ENCODE results near the gene ZDHHC5. TPM values are rescaled to one million over a fixed set of nuclear protein-coding genes. Genes with fewer than 3 reads are reported as not detected.

ZDHHC5 gene
- total and polyA plus RNA-seq, 2 of the 13 experiments (the other 11 are each of a cell fraction or from before 2014, with no cell fraction given) = 26.6 to 34.0 TPM

DNA sequence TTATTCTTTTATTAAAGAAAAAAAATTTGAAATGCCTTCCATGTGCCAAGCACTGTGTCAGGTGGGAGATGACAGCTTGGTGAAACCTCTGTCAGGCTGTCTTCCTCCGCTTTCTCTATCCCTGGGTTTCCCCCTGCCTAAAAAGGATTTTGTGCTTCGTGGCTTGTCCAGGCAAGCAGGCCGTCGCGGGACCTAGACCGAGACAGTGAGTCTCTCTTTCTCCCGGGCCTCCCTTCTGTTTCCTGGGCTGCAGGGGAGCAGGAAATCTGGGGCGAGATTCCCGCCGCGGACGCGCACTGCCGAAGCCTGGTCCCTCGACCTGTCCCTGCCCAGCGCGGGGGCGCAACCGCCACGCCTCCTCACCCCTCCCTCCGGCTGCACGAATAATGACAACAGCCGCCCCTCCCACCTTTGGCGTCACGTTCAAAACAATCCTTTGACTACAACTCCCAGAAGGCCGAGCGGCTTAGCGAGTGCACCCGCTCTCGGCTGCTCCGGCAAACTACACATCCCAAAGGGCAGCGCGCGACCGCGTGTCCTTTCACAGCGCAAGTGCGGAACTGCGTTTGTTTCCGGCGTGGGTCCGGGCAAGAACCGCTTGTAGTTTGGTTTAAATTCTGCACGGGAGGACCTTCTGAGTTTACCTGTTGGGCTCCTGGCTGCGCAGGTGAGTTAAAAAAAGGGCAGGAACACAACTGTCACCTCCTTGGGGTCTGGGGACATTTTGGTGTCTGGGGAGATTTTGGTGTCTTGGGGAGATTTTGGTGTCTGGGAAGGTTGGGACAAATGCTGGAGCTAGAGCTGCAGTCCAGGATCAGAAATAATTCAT lies 10.5 kb upstream of the ZDHHC5 start, which contains the start of gene CLP1 (continued):
- TF ChIP-seq AHDC1 (CRISPR knock-in tag; IDR thresholded peaks at IDR 0.05; ENCODE audit: borderline replicate concordance) (no peak), ZNF746 (CRISPR knock-in tag; IDR thresholded peaks at IDR 0.05) (no peak), FOXK2 (IDR thresholded peaks at IDR 0.05) (peak; percentile 98), ZNF280B (CRISPR knock-in tag; IDR thresholded peaks at IDR 0.05; ENCODE audit: borderline replicate concordance) (peak; percentile 67), PCBP1 (IDR thresholded peaks at IDR 0.05; ENCODE audit: borderline replicate concordance, low read depth, low read length) (peak; percentile 82; the same call in 1 of the 2 replicates), ZNF232 (CRISPR knock-in tag; IDR thresholded peaks at IDR 0.05; ENCODE audit: borderline replicate concordance) (0 out of 2 replicates have a peak, but pooled peaks have one; percentile 28), SYNCRIP (IDR thresholded peaks at IDR 0.05; ENCODE audit: insufficient read depth, low read depth, low read length) (no peak), NCOA2 (CRISPR knock-in tag; IDR thresholded peaks at IDR 0.05) (no peak), SOX6 (IDR thresholded peaks at IDR 0.05) (no peak), SOX6 (CRISPR knock-in tag; IDR thresholded peaks at IDR 0.05) (peak; percentile 95), RAD21 (CRISPR knock-in tag; IDR thresholded peaks at IDR 0.05) (no peak), TERF1 (CRISPR knock-in tag; IDR thresholded peaks at IDR 0.05) (no peak), TBL1XR1 (IDR thresholded peaks at IDR 0.05; ENCODE audit: borderline replicate concordance, low read length, partially characterized antibody) (peak; percentile 77), HNRNPH1 (optimal IDR thresholded peaks at IDR 0.05; ENCODE audit: low read depth, low read length) (no peak), AHR (CRISPR knock-in tag; IDR thresholded peaks at IDR 0.05) (0 out of 2 replicates have a peak, but pooled peaks have one; percentile 74), ZNF446 (CRISPR knock-in tag; IDR thresholded peaks at IDR 0.05) (no peak), ZBTB3 (CRISPR knock-in tag; IDR thresholded peaks at IDR 0.05; ENCODE audit: borderline replicate concordance, low read depth) (no peak)
- TF ChIP-seq, protein P1, sequence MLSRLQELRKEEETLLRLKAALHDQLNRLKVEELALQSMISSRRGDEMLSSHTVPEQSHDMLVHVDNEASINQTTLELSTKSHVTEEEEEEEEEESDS (CRISPR knock-in tag; IDR thresholded peaks at IDR 0.05; ENCODE audit: borderline replicate concordance) = no peak
